Left ventricle myocardium inferior (tissue), 1 donor: Measurements from ENCODE around the gene MRPL10. TPM values are rescaled to one million over a fixed set of nuclear protein-coding genes. Genes with fewer than 3 reads are reported as not detected.
A peak's percentile ranks its signal among the peaks of the same experiment; 100 is the strongest.

Experiments used
- DNase-seq: peaks from one replicate; pipeline ENCODE4 v3.0.0-alpha.2; 2020
- H3K27ac ChIP-seq: fragments of 200-600 bp; replicated peaks from 2 replicates; pipeline ENCODE4 v1.8.0; 2021
- H3K27me3 ChIP-seq: fragments of 200-600 bp; 2 replicates; pipeline ENCODE4 v1.8.0; 2021; ENCODE audit warnings: low read depth
- H3K36me3 ChIP-seq: fragments of 200-600 bp; 2 replicates; pipeline ENCODE4 v1.8.0; 2021
- H3K4me1 ChIP-seq: fragments of 200-600 bp; 2 replicates; pipeline ENCODE4 v1.8.0; 2021
- H3K4me3 ChIP-seq: fragments of 200-600 bp; 2 replicates; pipeline ENCODE4 v1.8.0; 2021; ENCODE audit warnings: mild to moderate bottlenecking, moderate library complexity
- H3K9me3 ChIP-seq: fragments of 200-600 bp; replicated peaks from 2 replicates; pipeline ENCODE4 v1.8.0; 2021
- CTCF ChIP-seq: fragments of 200-600 bp; IDR thresholded peaks from 2 replicates; pipeline ENCODE4 v1.8.0; 2021; ENCODE audit warnings: antibody characterized with exemption, mild to moderate bottlenecking, borderline replicate concordance
- intact Hi-C: fragments of 100-400 bp; cut with micrococcal nuclease; formaldehyde crosslinking; loops from one replicate; pipeline ENCODE4 v1.11.0; 2022
- total RNA-seq: library from RNA; stranded (reverse); fragmentation: NEBNext Ultra II Directional; extraction: Animal tissue kit (Norgen Biotek cat#: 25700); gene quantifications from one replicate; pipeline ENCODE4 v1.2.1, GENCODE V29; 2021
- donor health status: DM: no; HTN: yes; CAD: no; lungs with severe emphysema.

MRPL10 gene
- total RNA-seq, 1 donor from 2014 or later, result 60.5 TPM

- Histone ChIP-seq H3K9me3 (no peaks in the 10 kb centered on the region), H3K27me3 (no peaks in the 10 kb centered on the region), H3K4me1 (peaks cover 68% of the 10 kb centered on the region), H3K27ac (no peak overlapping the region), H3K36me3 (peaks cover 32% of the 10 kb centered on the region), H3K4me3 (no peak overlapping the region)
- intact Hi-C loops, result no loop called here
- DNase-seq, result no peak
- no peak for TF ChIP-seq CTCF
These were observed 5.3 kb upstream of the MRPL10 start for GRCh38 chr17:47836601-47837000.

GRCh38 chr17:47834756-47835155 lies 3.4 kb upstream of the MRPL10 start:
- no peak for DNase-seq
- no peaks in the 10 kb centered on the region for H3K27me3 ChIP-seq
- peaks cover 67% of the 10 kb centered on the region for H3K4me1 ChIP-seq
- no peak overlapping the region for H3K4me3 ChIP-seq
- TF ChIP-seq CTCF, result no peak
- H3K9me3 ChIP-seq, result no peaks in the 10 kb centered on the region
- intact Hi-C loops, result no loop called here
- peak overlapping the region; percentile 58 for H3K27ac ChIP-seq
- peaks cover 32% of the 10 kb centered on the region for H3K36me3 ChIP-seq

GRCh38 chr17:47831934-47832327 lies 590 bp upstream of the MRPL10 start:
- DNase-seq, result no peak
- intact Hi-C loops, result no loop called here
- peak overlapping the region; percentile 86 for H3K4me3 ChIP-seq
- no peak for TF ChIP-seq CTCF
- peaks cover 50% of the 10 kb centered on the region for H3K4me1 ChIP-seq
- no peaks in the 10 kb centered on the region for H3K9me3 ChIP-seq
- peaks cover 36% of the 10 kb centered on the region for H3K36me3 ChIP-seq
- H3K27me3 ChIP-seq, result no peaks in the 10 kb centered on the region
- H3K27ac ChIP-seq, result peak overlapping the region; percentile 84

GRCh38 chr17:47830396-47831002 lies 842 bp downstream of the MRPL10 start:
- Histone ChIP-seq H3K9me3 (no peaks in the 10 kb centered on the region), H3K4me3 (peak overlapping the region; percentile 86), H3K36me3 (peaks cover 36% of the 10 kb centered on the region), H3K4me1 (peaks cover 46% of the 10 kb centered on the region), H3K27me3 (no peaks in the 10 kb centered on the region), H3K27ac (peak overlapping the region; percentile 84)
- TF ChIP-seq CTCF, result no peak
- no peak for DNase-seq
- intact Hi-C loops, result no loop called here

GRCh38 chr17:47829870-47830269 lies 1.5 kb downstream of the MRPL10 start:
- Histone ChIP-seq H3K27me3 (no peaks in the 10 kb centered on the region), H3K9me3 (no peaks in the 10 kb centered on the region), H3K4me1 (peaks cover 40% of the 10 kb centered on the region), H3K27ac (no peak overlapping the region), H3K36me3 (peaks cover 42% of the 10 kb centered on the region), H3K4me3 (no peak overlapping the region)
- intact Hi-C loops, result no loop called here
- no peak for TF ChIP-seq CTCF
- DNase-seq, result no peak

- no peak for TF ChIP-seq CTCF
- intact Hi-C loops, result no loop called here
These were observed 7.8 kb downstream of the MRPL10 start for GRCh38 chr17:47823519-47823918.

More at GRCh38 chr17:47823519-47823918, 7.8 kb downstream of the MRPL10 start:
- Histone ChIP-seq H3K4me3 (no peak overlapping the region), H3K4me1 (peaks cover 27% of the 10 kb centered on the region), H3K27ac (no peak overlapping the region), H3K27me3 (no peaks in the 10 kb centered on the region), H3K36me3 (peaks cover 61% of the 10 kb centered on the region), H3K9me3 (no peaks in the 10 kb centered on the region)
- DNase-seq, result no peak
